Heart left ventricle (tissue), 16 donors: Measurements from ENCODE around the gene KIF5C. TPM values are rescaled to one million over a fixed set of nuclear protein-coding genes. Genes with fewer than 3 reads are reported as not detected.

Experiments used
- ATAC-seq, 4 donors: fragments of 200-7000 bp; cut with Tn5 transposase; one replicate each; pipeline ENCODE4 v1.9.1; 2020 to 2022; ENCODE audit warnings: moderate library complexity in 4 of 4, mild to moderate bottlenecking in 3 of 4, moderate number of reproducible peaks in 1 of 4
- DNase-seq, 5 donors: peaks; one replicate each; pipeline ENCODE4 v3.0.0-alpha.2; 2020
- H3K27ac ChIP-seq, 12 donors: fragments of 200-600 bp; sonication (generic) in 4 of 12; one replicate each; pipeline versions ENCODE4 v1.5.0 to v1.8.0; 2016 to 2022; ENCODE audit warnings: mild to moderate bottlenecking in 2 of 12
- H3K27me3 ChIP-seq, 9 donors: fragments of 200-600 bp; sonication (generic) in 2 of 9; one replicate each; pipeline versions ENCODE4 v1.5.1 to v1.8.0; 2016 to 2022; ENCODE audit warnings: mild to moderate bottlenecking in 3 of 9
- H3K36me3 ChIP-seq, 9 donors: fragments of 200-600 bp; sonication (generic) in 2 of 9; one replicate each; pipeline versions ENCODE4 v1.5.0 to v1.8.0; 2018 to 2022; ENCODE audit warnings: mild to moderate bottlenecking in 2 of 9
- H3K4me1 ChIP-seq, 12 donors: fragments of 200-600 bp; sonication (generic) in 4 of 12; one replicate each; pipeline versions ENCODE4 v1.5.0 to v1.8.0; 2016 to 2022; ENCODE audit warnings: mild to moderate bottlenecking in 3 of 12
- H3K4me3 ChIP-seq, 12 donors: fragments of 200-600 bp; sonication (generic) in 4 of 12; one replicate each; pipeline versions ENCODE4 v1.5.0 to v1.8.0; 2017 to 2022; ENCODE audit warnings: mild to moderate bottlenecking in 9 of 12, moderate library complexity in 4 of 12
- H3K9me3 ChIP-seq, 12 donors: fragments of 200-600 bp; sonication (generic) in 4 of 12; one replicate each; pipeline versions ENCODE4 v1.5.0 to v1.8.0; 2016 to 2022; ENCODE audit warnings: mild to moderate bottlenecking in 1 of 12
- CTCF ChIP-seq, 12 donors: fragments of 200-600 bp; sonication (generic) in 4 of 12; IDR thresholded peaks; one replicate each; pipeline versions ENCODE4 v1.5.0 to v1.8.0; 2018 to 2022; ENCODE audit warnings: antibody characterized with exemption in 12 of 12, mild to moderate bottlenecking in 5 of 12
- POLR2A ChIP-seq, 2 donors: fragments of 450-650 bp; IDR thresholded peaks; one replicate each; pipeline ENCODE4 v1.6.1; 2017; ENCODE audit warnings: antibody characterized with exemption in 2 of 2, mild to moderate bottlenecking in 2 of 2, moderate library complexity in 2 of 2
- WGBS, 4 donors: extraction: QIAGEN DNeasy Blood & Tissue Kit in 2 of 4; methylation state at CpG; one replicate each; pipeline versions ENCODE4 v1.1.5 to v1.1.7; 2013 to 2018; 5-methylcytosine and 5-hydroxymethylcytosine counted together
- intact Hi-C, 10 donors: fragments of 100-400 bp; cut with DNase I; formaldehyde crosslinking; loops; one replicate each; pipeline versions ENCODE4 v1.11.1 to v1.14.2; 2022
- polyA plus RNA-seq, 2 donors: library from polyadenylated mRNA; stranded (reverse); fragments of 200-250 nt; gene quantifications; one replicate each; pipeline ENCODE4 v1.2.3, GENCODE V29; 2013
- total RNA-seq, 9 donors: library from RNA; depleted of rRNA in 2 of 9; stranded (reverse); fragments of >200 nt in 2 of 9; fragmentation: NEBNext Ultra II Directional in 3 of 9; extraction: Animal tissue kit (Norgen Biotek cat#: 25700) in 3 of 9; gene quantifications; one replicate each; pipeline versions ENCODE4 v1.1.0 to v1.2.4, GENCODE V29; 2016 to 2023
- donor health status: ischemic (EF 13 %, LVEDD 7.1; RV severe dilation, severe dysfunction).
- donor health status: healthy with polysubstance abuse.
- donor health status: DM: no; HTN: yes; CAD: no.
- donor health status: DM: no; HTN: no; CAD: no.
- donor health status: ischemic (EF 25% LVEDD 6.9; RV normal size, moderate dysfunction).
- donor health status: ischemic (EF 25% LVEDD 5.7; RV mildly dilated, moderate dysfunction).
- donor health status: healthy.
- donor health status: DM: yes; HTN: yes; CAD: no.
- donor health status: ischemic (EF 35%, LVEDD 5.7; RV mildly dilated, moderate dysfunction).
- donor health status: nonischemic (EF 11% LVEDD 7.7; RV severe dilation, severe dysfunction).
- donor health status: DM: yes; HTN: yes; CAD: no.
- donor health status: PGD.
- donor health status: ischemic (EF 29% LVEDD 5.4; RV normal size, mild dysfunction).
- donor health status: nonischemic (EF 23%, LVEDD 6.1; RV moderate dilation, normal function).

KIF5C gene
- total and polyA plus RNA-seq, 11 donors, result 0.22 to 1.4 (median 0.48) TPM

GRCh38 chr2:148981324-148981723 lies 106.3 kb downstream of the KIF5C start:
- no peaks in the 10 kb centered on the region for H3K27me3 ChIP-seq
- H3K27ac ChIP-seq, result no peak overlapping the region
- no peaks in the 10 kb centered on the region for H3K4me1 ChIP-seq
- no peak overlapping the region for H3K4me3 ChIP-seq
- H3K9me3 ChIP-seq, result no peaks in the 10 kb centered on the region
- no peak for TF ChIP-seq POLR2A (IDR thresholded peaks at IDR 0.05)
- ATAC-seq (no peak), DNase-seq (no peak)
- intact Hi-C loops, result loop anchor here in 2 of 10 donors (10.0 kb wide), 3 partner anchors 327 to 417 kb away; no protein-coding TSS in a partner anchor
- H3K36me3 ChIP-seq, result no peaks in the 10 kb centered on the region
- WGBS, 4 donors, result 73 to 86% (median 76%) methylated on average over 6 of the region's 6 CpGs

DNA sequence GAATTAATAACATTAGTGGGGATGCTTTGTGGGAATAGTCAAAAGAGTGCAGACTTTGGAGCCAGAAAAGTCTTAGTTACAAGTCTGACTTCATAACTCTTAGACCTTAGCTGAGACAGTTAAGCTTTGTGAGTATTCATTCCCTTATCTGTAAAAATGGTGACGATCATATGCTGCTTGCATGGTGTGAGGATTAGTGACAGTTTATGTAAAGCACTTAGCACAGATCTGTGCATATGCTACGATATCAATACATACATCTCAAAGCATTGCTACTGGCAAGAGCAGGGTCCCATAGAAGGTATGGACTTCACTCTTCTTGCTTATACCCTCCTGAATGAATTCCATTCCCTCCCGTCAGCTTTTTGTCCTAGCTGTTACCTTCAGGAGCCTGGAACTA lies 106.8 kb downstream of the KIF5C start:
- Histone ChIP-seq H3K4me3 (no peak overlapping the region), H3K9me3 (no peaks in the 10 kb centered on the region), H3K4me1 (no peaks in the 10 kb centered on the region), H3K27me3 (no peaks in the 10 kb centered on the region), H3K36me3 (no peaks in the 10 kb centered on the region), H3K27ac (no peak overlapping the region)
- DNase-seq (no peak), ATAC-seq (no peak)
- no peak for TF ChIP-seq CTCF (IDR thresholded peaks at IDR 0.05)
- TF ChIP-seq POLR2A (IDR thresholded peaks at IDR 0.05), result no peak
- 82 to 90% (median 89%) methylated on average over 3 of the region's 3 CpGs for WGBS, 4 donors
- intact Hi-C loops, result loop anchor here in 2 of 10 donors (10.0 kb wide), 3 partner anchors 327 to 417 kb away; no protein-coding TSS in a partner anchor

GRCh38 chr2:148982282-148982681 lies 107.3 kb downstream of the KIF5C start:
- no peak for TF ChIP-seq POLR2A (IDR thresholded peaks at IDR 0.05)
- ATAC-seq (peak in 2 of 4 donors; percentile 24 to 34), DNase-seq (no peak)
- intact Hi-C loops, result loop anchor here in 2 of 10 donors (10.0 kb wide), 3 partner anchors 327 to 417 kb away; no protein-coding TSS in a partner anchor
- no peak overlapping the region for H3K27ac ChIP-seq
- no peaks in the 10 kb centered on the region for H3K9me3 ChIP-seq
- no peaks in the 10 kb centered on the region for H3K27me3 ChIP-seq
- H3K36me3 ChIP-seq, result no peaks in the 10 kb centered on the region
- WGBS, 4 donors, result 71 to 73% (median 72%) methylated on average over 5 of the region's 5 CpGs
- no peak overlapping the region for H3K4me3 ChIP-seq
- H3K4me1 ChIP-seq, result no peaks in the 10 kb centered on the region

DNA sequence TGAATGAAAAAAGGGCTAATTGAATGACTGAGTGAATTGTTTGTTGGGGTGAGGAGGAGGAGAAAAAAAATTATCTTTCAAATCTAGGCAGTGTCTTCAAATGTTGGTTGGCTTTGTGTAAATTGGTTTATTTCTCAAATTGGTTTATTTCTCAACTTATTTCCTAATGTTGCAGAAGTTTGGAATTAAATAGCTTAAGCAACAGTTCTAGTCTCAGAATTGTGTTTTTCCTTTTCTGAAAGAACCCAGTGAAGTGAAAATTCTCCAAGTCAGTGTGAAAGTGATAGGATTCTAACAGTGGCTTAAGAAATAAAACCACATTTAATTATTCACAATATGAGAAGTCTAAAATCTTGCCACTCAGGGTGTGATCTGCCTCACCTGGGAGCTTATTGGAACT lies 108.9 kb downstream of the KIF5C start:
- H3K36me3 ChIP-seq, result no peaks in the 10 kb centered on the region
- no peaks in the 10 kb centered on the region for H3K9me3 ChIP-seq
- H3K4me1 ChIP-seq, result no peaks in the 10 kb centered on the region
- no peaks in the 10 kb centered on the region for H3K27me3 ChIP-seq
- ATAC-seq, result no peak
- TF ChIP-seq POLR2A (IDR thresholded peaks at IDR 0.05), result no peak
- TF ChIP-seq CTCF (IDR thresholded peaks at IDR 0.05), result no peak
- no peak overlapping the region for H3K4me3 ChIP-seq
- H3K27ac ChIP-seq, result no peak overlapping the region
- no peak for DNase-seq
- intact Hi-C loops, result loop anchor here in 2 of 10 donors (10.0 kb wide), 3 partner anchors 329 to 419 kb away; no protein-coding TSS in a partner anchor

- DNase-seq, result no peak
- no peak for ATAC-seq
- intact Hi-C loops, result loop anchor here in 2 of 10 donors (10.0 kb wide), 3 partner anchors 330 to 420 kb away; no protein-coding TSS in a partner anchor
- no peaks in the 10 kb centered on the region for H3K9me3 ChIP-seq
- H3K27ac ChIP-seq, result no peak overlapping the region
- H3K27me3 ChIP-seq, result no peaks in the 10 kb centered on the region
- H3K4me3 ChIP-seq, result no peak overlapping the region
- H3K36me3 ChIP-seq, result no peaks in the 10 kb centered on the region
- H3K4me1 ChIP-seq, result no peaks in the 10 kb centered on the region
- TF ChIP-seq POLR2A (IDR thresholded peaks at IDR 0.05) (no peak), CTCF (IDR thresholded peaks at IDR 0.05) (no peak)
These were observed 109.4 kb downstream of the KIF5C start for GRCh38 chr2:148984449-148984848.
